Stimulated activated CD4-positive, alpha-beta T cell treated with anti-CD3 and anti-CD28 coated beads, Interleukin-4, amount 100 ng/mL, for 1 hour (primary cell): Measurements from ENCODE around the gene PDZRN4.
"Not testable (repeated sequence)": the region's sequence is repeated elsewhere in the genome, so short reads cannot be mapped to it uniquely, and the experiment has no call there.

Source experiments
- DNase-seq: peaks from one replicate; pipeline ENCODE4 v3.0.0-alpha.2; 2020

Gene PDZRN4

DNA sequence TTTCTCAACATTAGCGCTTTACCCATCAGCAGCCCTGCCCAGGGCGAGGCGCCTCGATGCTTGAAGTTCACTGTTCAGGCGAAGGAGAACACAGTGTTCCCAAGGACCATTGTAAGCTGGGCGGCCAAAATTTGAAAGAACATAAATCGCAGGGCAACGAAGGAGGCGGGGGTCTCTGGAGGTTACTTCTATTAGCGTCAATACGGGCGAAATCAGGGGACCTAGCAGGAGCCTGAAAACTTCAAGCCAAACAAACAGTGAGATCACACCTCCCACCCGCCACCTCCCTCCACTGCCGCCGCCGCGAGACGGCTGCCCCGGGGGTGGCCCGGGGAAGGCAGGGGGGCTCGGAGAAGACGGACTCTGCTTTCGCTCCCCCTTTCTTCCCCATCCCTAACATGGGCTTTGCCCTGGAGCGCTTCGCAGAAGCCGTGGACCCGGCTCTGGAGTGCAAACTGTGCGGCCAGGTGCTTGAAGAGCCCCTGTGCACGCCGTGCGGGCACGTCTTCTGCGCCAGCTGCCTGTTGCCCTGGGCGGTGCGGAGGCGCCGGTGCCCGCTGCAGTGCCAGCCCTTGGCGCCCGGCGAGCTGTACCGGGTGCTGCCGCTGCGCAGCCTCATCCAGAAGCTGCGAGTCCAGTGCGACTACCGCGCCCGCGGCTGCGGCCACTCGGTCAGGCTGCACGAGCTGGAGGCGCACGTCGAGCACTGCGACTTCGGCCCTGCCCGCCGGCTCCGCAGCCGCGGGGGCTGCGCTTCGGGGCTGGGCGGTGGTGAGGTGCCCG, at the start of gene PDZRN4:
Gene PDZRN4, plus strand, starts transcription at position 263 of the 783 bp plus-strand sequence.
- no peak for DNase-seq

DNA sequence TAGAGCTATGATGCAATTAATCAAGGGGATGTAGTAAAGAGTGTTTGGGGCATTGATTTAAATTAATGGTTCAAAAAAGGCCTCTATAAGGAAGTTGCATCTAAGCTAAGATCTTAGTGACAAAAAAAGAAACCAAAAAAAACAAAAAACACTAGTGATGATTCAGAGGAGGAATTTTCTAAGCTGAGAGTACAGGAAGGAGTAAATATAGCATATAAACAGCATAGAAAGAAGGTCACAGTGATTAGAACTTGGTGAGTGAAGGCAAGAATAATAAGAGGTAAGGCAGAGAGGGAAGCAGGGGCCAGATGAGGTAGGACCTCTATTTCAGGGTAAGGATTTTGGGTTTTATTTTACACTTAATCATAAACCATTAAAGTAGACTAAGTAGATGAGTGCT, 48.0 kb upstream of the PDZRN4 start:
- DNase-seq, result no peak

DNA sequence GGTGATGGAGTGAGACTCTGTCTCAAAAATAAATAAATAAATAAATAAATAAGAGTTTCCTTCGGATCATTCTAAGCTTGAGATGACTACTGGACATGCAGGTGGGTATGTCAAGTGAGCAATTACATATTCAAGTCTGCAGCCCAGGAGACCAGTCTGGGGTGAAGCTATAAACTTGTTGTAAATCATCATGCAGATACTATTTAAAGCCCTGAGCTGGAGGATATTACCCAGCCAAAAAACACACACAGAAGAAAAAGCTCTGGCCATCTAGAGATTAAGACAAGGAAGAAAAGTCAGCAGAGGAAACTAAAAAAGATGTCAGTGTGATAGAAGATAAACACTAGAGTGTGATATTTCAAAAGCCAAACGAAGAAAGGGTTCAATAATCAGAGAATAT, 47.0 kb upstream of the PDZRN4 start:
- DNase-seq, result no peak

DNA sequence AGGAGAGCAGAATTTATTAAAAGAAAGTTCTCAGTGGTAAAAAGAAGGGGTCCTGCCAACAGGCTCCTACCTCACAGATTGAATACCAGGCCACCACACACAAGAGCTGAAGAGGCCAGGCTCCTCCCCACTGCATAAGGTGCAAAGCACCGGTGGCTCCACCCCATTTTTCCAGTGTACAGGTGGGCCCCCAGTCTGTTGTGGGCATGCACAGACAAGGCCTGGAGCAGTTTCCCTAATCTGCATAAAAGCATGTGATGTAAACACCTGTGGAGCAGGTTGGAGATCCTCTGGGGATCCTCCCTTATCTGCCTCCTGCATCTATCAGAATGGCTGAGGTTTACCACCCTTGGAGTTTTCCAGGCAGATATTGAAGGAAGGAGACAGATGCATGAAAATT, 45.7 kb upstream of the PDZRN4 start:
- DNase-seq, result no peak

DNA sequence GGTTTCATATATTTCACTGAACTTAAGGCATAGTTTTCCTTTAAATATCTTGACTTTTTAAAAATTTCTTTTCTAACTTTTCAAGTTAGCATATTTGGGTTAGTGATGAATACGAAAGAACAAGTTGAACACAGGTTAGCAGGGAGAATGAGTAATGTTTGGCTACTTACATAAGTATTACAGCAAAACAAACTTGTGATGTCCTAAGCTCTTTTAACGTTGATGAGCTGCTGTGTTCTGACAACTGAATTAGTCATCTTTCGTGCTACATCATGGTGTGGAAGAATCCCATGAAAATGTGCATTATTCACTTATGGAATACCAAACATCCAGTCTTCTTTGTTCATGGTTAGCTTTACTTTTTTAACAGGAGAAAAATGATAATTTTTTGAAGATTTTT, 36.3 kb upstream of the PDZRN4 start:
- DNase-seq, result no peak

DNA sequence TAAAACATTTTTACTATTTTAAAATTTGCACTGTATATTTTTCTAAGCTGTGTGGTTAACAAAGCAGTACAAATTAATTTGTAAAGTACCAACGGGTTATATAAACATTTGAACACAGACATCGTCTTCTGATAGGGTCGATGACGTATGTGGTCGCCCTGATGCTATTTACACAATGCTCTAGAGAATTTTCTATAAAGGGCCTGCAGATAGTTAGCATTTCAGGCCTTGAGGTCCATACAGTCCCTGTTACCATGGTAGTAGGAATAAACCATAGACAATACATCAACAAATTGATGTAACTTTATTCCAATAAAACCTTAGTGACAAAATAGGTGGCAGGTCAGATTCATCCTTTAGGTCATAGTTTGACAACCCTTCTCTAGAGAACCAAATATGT, 25.7 kb upstream of the PDZRN4 start:
- no peak for DNase-seq

DNA sequence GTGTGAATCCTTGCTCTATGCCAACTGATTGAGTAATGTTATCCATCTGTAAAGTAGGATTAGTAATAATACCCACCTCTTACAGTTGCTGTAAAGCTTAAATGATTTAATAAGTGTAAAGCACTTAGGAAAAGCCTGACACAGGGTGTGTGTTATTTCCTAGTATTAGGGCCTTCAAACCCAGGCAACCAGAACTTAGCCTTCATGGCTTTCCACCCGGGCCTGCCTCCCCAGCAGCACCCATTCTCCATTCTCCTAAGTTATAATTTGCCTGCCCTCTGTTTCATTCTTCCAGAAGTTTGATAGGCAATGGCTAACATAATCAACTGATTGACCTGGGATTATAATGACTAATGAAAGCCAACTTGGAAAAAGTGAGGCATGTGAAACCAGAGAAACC, 20.4 kb upstream of the PDZRN4 start:
- DNase-seq, result no peak

DNA sequence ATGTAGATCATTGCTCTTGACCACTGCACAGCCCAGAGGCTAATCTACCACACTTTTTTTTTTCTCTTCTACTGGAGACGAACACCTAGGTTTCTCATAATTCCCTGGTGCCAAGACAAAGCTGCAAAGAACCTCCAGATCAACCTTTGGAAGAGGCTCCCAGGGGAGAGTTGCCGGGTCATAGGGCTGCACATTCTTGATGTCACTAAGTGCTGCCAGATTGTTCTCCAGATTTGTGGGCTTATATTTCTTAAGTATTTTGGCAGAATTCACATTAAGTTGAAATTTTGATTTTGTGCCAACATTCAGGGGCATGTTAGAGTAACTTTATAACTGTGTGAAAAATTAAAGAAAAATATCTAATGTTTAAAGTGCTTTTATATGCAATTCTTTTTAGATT, 13.5 kb upstream of the PDZRN4 start:
- DNase-seq, result no peak

DNA sequence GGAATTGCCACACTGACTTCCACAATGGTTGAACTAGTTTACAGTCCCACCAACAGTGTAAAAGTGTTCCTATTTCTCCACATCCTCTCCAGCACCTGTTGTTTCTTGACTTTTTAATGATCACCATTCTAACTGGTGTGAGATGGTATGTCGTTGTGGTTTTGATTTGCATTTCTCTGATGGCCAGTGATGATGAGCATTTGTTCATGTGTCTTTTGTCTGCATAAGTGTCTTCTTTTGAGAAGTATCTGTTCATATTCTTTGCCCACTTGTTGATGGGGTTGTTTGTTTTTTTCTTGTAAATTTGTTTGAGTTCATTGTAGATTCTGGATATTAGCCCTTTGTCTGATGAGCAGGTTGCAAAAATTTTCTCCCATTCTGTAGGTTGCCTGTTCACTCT, 8.6 kb upstream of the PDZRN4 start:
- DNase-seq, result not testable (repeated sequence)

DNA sequence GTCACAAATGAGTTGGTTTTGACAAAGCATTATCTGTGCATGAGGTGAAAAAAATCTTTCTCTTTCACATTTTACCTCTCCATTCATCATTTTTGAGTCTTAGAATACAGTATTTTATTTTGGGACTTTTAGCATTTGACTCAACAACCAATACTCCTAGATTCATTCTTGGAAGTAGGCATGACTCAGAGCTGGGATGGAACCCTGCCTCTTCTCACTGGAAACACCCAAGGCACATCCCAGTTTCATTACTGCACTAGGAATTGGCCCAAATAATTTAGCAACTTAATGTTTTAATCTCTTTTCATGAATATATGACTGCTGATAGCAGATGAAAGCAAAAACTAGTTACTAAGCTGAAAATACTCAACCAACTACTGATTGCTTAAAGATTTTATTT, 3.3 kb upstream of the PDZRN4 start:
- no peak for DNase-seq

DNA sequence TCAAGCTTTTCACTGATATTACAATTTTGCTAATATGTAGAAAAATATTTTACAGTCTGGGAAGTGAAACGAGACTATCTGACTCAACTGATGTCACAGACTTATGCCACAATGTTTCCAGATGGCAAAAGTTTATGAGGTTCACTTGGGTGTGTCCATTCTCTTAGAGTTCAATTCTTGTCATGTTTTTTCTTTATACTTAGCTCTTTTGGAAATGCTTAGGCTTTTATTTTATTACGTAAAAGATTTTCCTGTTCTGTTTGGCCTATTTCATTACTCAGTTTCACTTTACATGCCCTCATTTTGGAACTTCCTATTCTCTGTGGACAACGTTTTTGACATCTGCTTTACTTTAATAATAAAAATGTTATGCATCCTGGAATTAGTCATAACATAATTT, 2.1 kb upstream of the PDZRN4 start:
- no peak for DNase-seq

DNA sequence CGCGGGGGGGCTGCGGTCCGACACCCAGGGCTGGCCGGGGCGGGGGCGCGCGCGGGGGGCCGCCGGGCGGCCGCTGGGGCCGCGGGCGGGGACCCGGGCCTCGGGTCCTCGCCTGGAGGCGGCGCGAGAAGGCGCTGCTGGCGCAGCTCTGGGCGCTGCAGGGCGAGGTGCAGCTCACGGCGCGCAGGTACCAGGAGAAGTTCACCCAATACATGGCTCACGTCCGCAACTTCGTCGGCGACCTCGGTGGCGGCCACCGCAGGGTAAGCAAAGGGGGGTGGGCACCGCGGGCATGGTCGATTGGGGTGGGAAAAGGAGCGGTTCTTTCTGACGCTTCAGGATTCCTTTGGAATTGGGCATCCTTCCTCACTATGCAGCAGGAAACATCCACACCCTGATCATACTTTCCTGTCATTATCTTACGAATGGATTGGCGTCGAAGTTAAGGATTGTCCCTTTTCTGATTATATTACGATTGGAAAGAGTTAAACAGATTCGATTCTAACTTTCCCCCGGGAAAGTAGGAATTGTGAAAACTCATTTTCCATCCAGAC, 798 bp downstream of the PDZRN4 start:
- no peak for DNase-seq

DNA sequence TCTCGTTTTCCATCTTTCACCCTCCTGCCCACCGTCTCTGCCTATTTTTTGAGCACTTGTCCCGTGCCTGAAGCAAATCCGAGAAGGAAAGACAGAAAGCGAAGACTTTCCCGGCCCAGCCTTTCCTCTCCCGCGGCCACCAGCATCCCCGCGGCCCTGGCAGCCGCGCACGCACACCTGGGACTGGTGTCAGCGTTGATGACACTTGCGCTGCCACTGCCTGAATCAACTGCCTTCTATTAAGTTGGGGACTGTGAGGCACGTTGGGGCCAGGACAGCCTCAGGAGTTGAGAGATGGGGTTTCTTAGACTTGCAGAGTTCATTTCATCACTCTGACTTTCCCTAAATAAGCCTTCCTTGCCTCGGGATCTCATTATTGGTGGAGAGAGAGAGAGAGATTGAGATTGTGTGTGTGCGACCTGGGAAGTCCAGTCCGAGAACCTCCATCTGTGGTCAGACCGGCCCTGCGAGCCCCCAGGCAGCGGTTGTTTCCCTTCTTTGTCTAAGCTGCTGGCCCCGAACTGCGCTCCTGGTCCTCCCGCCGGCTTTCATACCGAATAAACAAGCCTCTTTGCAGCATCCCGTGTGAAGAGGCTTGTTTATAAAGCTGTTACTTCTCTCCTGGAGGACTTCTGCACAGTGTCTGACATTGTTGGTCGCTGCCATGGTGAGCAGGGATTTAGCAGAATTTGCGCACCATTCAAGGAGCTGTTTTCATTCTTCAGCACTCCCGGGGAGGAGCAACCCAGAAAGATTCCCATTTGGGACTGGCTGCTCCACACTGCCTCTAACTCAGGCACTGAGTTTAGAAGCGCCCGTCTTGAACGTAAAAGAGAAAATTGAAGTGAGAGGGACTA, 1.5 kb downstream of the PDZRN4 start:
- DNase-seq, result no peak

DNA sequence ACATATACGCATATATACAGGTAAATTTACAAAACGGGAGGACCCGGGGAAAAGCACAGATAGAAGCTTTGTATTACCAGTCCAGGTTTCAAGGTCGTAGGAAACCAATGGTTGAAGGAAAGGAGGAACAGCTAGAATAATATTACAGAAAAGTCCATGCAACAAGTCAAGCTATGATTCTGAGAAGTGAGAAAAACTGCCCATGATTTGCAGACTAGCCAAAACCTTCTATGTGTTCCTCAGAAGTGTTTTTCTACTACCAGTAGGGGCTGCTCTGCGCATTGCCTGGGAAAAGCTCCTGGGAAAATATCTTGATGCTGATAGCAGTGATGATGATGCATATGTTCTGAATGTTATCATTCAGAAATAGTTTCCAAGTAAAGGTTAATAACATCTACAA, 2.2 kb downstream of the PDZRN4 start:
- no peak for DNase-seq

DNA sequence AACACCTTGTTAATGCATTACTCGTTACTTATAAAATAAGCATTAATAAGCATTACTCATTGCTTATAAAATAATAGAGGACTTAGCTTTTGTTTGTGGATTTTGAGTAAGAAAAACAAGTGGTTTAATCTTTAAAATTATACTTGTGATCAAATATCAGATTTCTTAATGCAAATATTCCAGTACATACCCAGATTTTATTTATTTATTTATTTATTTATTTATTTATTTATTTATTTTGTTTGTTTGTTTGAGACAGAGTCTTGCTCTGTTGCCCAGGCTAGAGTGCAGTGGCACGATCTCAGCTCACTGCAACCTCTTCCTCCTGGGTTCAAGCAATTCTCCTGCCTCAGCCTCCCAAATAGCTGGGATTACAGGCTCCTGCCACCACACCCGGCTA, 3.4 kb downstream of the PDZRN4 start:
- DNase-seq, result not testable (repeated sequence)

DNA sequence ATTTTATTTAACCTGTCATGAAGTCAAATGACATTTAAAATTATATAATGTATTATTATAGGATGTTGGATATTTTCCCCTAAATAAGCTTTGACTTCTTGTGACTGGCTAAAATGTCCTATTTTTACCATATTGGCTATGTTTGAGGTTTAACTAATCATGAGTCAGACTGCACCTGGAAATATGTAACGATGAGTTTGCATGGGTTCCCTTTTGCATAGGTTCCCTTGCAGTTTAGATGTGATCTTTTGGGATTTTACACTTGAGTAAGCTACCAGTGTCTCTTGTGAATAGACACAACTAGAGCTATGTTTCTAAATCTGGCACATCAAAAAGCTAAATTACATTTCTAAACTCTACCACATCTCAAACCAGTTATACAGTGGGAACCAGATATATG, 5.2 kb downstream of the PDZRN4 start:
- DNase-seq, result no peak

DNA sequence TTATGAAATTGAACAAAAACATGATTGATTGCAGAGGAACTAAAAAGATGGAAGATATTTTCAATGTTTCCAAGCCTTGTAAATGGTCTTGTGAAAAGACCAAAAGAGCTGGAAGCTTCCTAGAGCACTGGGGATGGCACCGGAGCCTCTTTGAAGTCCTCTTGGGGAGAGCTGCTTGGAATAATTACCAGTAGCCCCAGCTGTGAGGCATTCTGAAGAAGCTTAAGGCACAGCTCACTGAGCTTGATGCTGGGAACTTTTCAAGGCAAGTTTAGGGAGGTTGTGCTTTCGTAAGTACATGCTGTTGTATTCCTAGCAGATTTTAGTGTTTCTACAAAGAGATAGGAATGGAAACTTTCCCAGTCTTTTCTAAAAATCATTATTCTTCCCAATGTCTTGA, 13.9 kb downstream of the PDZRN4 start:
- no peak for DNase-seq

DNA sequence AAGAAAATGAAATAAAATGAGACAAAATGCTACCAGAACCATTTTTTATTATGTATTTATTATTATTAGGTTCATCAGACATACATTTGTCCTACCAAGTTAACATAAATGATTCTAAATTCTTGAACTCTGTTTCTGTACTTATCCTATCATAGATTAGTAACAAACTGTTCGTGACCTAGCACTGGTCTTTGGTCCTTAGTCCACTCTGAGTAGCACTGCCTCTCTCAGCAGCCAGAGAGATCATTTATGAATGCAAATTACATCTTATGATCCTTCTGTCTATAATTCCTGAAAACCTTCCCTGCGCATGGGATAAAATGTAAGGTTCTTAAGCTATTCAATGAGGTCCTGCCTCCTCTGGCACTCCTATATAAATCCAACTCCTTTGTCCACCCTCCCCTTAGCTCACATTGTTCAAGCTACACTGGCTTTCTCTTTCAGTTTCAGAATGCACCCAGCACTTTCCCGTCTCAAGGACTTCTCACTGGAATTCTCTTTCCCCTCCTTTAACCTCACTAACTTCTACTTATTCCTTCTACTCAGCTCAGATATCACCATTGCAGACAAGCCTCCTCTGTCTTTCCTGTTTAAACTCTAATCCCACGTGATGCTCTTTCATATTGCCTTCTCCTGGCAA, 17.1 kb downstream of the PDZRN4 start:
- DNase-seq, result no peak

DNA sequence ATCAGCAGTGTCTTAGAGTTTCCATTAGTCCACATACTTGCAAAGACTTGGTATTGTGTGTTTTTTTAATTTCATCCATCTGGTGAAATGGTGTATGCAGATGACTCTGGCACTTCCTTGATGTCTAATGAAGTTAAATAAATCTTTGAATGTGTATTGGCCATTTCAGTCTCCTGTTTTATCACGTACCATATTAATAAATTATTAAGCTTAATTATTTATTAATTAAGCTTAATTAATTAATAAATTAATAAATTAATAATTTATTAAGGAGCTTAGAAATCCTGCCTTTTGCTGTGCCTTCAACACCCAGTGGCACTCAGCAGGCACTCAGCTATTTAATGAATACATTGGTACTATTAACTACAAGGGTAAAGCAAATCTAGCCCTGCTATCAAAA, 18.2 kb downstream of the PDZRN4 start:
- no peak for DNase-seq

DNA sequence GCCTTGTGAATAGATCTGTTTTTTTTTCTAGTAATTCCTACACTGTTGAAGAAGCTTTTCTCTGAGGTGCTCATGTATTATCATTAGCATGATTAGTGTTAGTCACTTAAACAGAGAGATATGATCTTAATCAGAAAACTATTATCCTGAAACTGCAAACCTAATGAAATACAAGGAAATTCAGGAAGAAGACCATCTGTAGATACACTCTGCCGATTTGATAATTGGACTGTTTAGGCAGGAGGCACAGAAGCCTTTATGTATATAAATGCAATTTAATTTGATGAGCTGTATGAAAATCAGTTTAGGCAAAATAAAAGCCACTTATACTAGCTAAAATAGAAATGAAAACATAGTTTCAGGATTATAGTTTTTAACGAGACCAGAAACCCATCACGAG, 23.3 kb downstream of the PDZRN4 start:
- no peak for DNase-seq

DNA sequence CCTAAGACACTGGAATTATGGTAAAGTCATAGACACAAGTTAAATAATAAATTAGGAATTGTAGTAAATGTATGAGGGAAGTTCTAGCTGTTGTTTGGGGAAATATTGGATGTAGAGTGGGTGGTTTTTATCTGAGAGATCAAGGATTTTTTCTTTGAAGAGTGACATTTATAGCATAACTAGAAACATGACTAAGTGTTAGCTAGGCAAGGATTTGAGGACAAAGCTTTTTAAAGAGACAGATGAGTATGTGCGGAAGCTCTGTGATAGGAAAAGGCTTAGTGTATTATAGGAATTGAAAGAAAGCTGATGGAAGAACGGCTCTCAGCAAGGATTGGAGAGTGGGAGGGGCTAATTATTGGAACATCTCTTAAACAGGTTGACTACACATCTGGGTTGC, 24.5 kb downstream of the PDZRN4 start:
- DNase-seq, result no peak

DNA sequence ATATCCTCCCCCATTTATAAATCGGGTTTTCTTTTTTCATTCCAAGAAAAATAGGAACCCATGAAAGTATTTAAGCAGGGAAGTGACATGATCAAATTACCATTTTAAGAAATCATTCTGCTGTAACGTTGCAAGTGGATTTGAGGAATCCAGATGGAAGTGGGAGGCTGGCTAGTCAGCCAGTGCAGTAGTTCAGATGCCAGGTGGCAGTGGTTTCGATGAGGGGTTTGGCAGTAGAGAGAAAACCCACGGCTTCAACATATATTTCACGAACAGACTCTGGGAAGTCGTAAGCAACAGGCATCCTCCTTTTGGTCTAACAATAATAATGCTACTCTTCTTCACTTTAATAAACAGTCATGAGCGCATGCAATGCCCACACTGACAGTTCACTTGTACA, 25.0 kb downstream of the PDZRN4 start:
- no peak for DNase-seq

DNA sequence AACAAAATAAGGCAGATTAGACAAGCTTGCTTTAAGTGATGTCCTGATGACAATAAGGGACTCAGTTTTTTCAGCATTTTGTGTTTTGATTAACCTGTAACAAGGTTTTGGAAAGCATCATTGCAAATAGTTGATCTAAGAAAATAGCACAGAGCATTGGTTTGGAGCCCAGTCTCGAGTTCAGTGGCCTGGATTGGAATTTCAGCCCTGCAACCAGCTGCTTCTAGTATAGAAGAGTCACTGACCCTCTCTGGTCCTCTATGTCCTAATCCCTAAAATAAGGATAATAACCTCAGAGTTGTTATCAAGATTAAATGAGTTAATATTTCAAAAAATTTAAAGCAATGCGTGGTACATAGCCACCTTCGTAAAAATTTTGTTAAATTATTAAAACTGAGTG, 25.5 kb downstream of the PDZRN4 start:
- no peak for DNase-seq

DNA sequence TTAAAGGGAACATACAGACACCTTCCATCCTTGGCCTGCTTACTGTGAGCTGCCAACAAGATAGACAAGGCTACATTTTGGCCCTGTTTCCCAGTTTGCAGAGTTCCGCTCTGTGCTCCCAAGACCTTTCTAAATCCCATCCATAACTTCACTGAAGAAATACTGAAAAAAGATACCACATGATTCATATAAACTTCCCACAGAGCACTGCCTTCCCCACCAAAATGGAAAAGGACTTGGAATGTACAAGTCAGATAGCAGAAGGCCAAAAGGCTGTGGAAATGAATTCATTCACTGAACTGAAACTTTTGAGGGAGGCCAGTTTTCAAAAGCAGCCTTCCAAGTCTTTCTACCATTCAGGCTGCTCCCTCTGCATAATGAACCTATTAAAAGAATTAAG, 29.6 kb downstream of the PDZRN4 start:
- DNase-seq, result no peak
